DND-41 (cell line): ENCODE measurements around the gene ZNF660.
"Not testable (repeated sequence)": the region's sequence is repeated elsewhere in the genome, so short reads cannot be mapped to it uniquely, and the experiment has no call there.

ENCODE experiments used
- EZH2 ChIP-seq: IDR thresholded peaks from 3 replicates; pipeline ENCODE4 v1.6.1; 2012; ENCODE audit warnings: borderline replicate concordance, low read depth, mild to moderate bottlenecking, moderate library complexity, low read length, inconsistent platforms; ENCODE audit not compliant: severe bottlenecking
- TF ChIP-seq, protein P1 (sequence below): IDR thresholded peaks from 2 replicates; pipeline ENCODE4 v1.5.1; 2012; ENCODE audit warnings: borderline replicate concordance, low read length, moderate library complexity, mild to moderate bottlenecking; ENCODE audit not compliant: poor library complexity, severe bottlenecking; ENCODE audit errors: extremely low read depth

DNA sequence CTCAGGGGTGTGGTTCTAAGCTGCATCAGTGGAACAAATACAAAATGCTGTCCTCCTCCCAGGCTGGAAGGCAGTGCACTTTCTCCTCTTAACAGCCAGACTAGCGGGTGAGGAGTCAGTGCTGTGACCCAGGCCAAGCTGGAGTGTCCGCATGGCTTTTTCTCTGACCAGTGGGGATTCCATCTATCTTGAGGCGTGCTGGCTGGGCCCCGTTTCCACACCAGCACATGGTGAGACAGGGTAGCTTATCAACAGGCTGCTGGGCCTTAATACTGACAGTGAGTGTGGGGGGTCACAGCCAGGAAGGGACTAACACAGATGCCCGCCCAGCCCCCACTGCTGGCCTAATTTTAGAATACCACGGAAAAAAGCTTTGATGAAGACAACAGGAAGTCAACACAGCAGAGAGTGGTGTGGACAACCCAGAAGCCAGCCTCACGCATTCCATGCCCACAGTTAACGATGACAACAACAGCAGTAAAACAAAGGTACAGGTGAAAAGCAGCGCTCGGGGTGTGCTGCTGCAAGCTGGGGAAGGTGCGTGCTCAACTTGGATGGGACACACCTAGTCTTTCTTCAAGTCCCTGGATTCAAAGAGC lies 7.3 kb upstream of the ZNF660 start:
- TF ChIP-seq, protein P1, sequence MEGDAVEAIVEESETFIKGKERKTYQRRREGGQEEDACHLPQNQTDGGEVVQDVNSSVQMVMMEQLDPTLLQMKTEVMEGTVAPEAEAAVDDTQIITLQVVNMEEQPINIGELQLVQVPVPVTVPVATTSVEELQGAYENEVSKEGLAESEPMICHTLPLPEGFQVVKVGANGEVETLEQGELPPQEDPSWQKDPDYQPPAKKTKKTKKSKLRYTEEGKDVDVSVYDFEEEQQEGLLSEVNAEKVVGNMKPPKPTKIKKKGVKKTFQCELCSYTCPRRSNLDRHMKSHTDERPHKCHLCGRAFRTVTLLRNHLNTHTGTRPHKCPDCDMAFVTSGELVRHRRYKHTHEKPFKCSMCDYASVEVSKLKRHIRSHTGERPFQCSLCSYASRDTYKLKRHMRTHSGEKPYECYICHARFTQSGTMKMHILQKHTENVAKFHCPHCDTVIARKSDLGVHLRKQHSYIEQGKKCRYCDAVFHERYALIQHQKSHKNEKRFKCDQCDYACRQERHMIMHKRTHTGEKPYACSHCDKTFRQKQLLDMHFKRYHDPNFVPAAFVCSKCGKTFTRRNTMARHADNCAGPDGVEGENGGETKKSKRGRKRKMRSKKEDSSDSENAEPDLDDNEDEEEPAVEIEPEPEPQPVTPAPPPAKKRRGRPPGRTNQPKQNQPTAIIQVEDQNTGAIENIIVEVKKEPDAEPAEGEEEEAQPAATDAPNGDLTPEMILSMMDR: not testable (repeated sequence)
- TF ChIP-seq EZH2: not testable (repeated sequence)
